Ishikawa (cell line): ENCODE data around the gene PYDC2.

Experiments used
- CEBPB ChIP-seq: IDR thresholded peaks from 2 replicates; pipeline ENCODE4 v1.6.1; 2012
- EGR1 ChIP-seq: IDR thresholded peaks from 2 replicates; pipeline ENCODE4 v1.6.1; 2012
- EP300 ChIP-seq: IDR thresholded peaks from 2 replicates; pipeline ENCODE4 v1.6.1; 2012; ENCODE audit warnings: borderline replicate concordance
- FOXM1 ChIP-seq: IDR thresholded peaks from 2 replicates; pipeline ENCODE4 v1.6.1; 2012; ENCODE audit warnings: low read depth, borderline replicate concordance
- NFIC ChIP-seq: IDR thresholded peaks from 2 replicates; pipeline ENCODE4 v1.6.1; 2012
- RAD21 ChIP-seq: IDR thresholded peaks from 2 replicates; pipeline ENCODE4 v1.6.1; 2012; ENCODE audit warnings: low read depth
- REST ChIP-seq: IDR thresholded peaks from 2 replicates; pipeline ENCODE4 v1.6.1; 2012; ENCODE audit warnings: low read depth, mild to moderate bottlenecking
- TAF1 ChIP-seq: IDR thresholded peaks from 2 replicates; pipeline ENCODE4 v1.6.1; 2012; ENCODE audit warnings: low read depth, mild to moderate bottlenecking
- TCF12 ChIP-seq: IDR thresholded peaks from 2 replicates; pipeline ENCODE4 v1.6.1; 2012; ENCODE audit warnings: low read depth
- TEAD4 ChIP-seq: IDR thresholded peaks from 2 replicates; pipeline ENCODE4 v1.6.1; 2012
- USF1 ChIP-seq: IDR thresholded peaks from 2 replicates; pipeline ENCODE4 v1.6.1; 2012
- YY1 ChIP-seq: IDR thresholded peaks from 2 replicates; pipeline ENCODE4 v1.6.1; 2012; ENCODE audit warnings: low read depth
- TF ChIP-seq, protein P1 (sequence below): IDR thresholded peaks from 2 replicates; pipeline ENCODE4 v1.6.1; 2012

GRCh38 chr3:191426311-191426710 lies 34.7 kb upstream of the PYDC2 start:
- TF ChIP-seq USF1 (no peak), NFIC (no peak), EGR1 (no peak), EP300 (no peak), CEBPB (no peak), RAD21 (no peak), TAF1 (no peak), FOXM1 (no peak), REST (no peak), TCF12 (no peak), YY1 (no peak), TEAD4 (no peak)
- TF ChIP-seq, protein P1, sequence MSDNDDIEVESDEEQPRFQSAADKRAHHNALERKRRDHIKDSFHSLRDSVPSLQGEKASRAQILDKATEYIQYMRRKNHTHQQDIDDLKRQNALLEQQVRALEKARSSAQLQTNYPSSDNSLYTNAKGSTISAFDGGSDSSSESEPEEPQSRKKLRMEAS = no peak
